ENCODE results near the gene PLCB1. TPM values are rescaled to one million over a fixed set of nuclear protein-coding genes. Genes with fewer than 3 reads are reported as not detected.

PLCB1 gene
- total RNA-seq, 1 experiment from 2014 or later: 11.3 TPM

DNA sequence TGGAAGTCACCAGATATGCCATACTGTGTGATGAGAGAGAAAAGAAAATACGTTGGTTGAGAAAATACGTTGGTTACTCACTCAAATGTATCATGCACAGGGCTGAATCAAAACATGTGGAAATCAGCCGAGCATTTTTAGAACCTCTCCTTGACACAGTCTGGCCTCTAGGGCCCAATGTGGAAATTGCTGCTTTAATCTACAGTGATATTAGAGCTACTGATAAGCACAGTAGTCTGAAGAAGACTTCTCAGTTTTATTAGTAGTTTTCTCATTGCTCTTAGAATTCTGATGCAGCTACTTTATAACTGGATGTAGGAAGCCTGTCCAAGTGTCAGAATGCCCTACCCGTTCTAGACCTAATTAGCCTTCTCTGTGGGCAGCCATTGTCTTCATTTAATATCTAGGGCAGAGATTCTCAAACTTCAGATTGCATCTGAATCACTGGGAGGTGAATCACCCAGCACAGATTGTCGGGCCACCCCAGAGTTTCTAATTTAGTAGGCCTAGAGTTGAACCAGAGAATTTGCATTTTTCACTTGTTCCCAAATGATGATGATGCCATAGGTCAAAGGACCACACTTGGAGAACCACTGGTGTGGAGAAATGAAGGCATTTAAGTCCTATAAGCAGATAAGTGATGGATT lies 229.1 kb downstream of the PLCB1 start:
- no peak for ATAC-seq
- peaks cover 20% of the 10 kb centered on the region for H3K4me1 Mint-ChIP-seq

More for the DNA sequence above, 229.1 kb downstream of the PLCB1 start:
- no peaks in the 10 kb centered on the region for H3K9me3 Mint-ChIP-seq
- H3K27ac Mint-ChIP-seq: peak overlapping the region; percentile 39; the same call in 1 of the 2 replicates
- no peak overlapping the region for H3K4me3 Mint-ChIP-seq
- no peaks in the 10 kb centered on the region for H3K27me3 Mint-ChIP-seq (ENCODE audit: low read depth)
- H3K36me3 Mint-ChIP-seq: no peaks in the 10 kb centered on the region
- ChIA-PET CTCF (interaction anchor here (0.6 to 2.1 kb wide), 2 partner anchors 360 to 1434 kb away, joined by 4 to 7 read pairs; no protein-coding TSS in a partner anchor), POLR2A (no interaction called here)
- no peak for DNase-seq (ENCODE audit: low spot score)
- TF ChIP-seq ZNF232 (CRISPR knock-in tag; IDR thresholded peaks at IDR 0.05) (no peak), CREB1 (CRISPR knock-in tag; IDR thresholded peaks at IDR 0.05) (no peak), ZNF138 (CRISPR knock-in tag; conservative IDR thresholded peaks at IDR 0.05) (no peak), NR3C1 (CRISPR knock-in tag; conservative IDR thresholded peaks at IDR 0.05; ENCODE audit: low read depth) (no peak), RORB (CRISPR knock-in tag; IDR thresholded peaks at IDR 0.05) (no peak), EMX1 (CRISPR knock-in tag; IDR thresholded peaks at IDR 0.05) (no peak), FOXP1 (CRISPR knock-in tag; IDR thresholded peaks at IDR 0.05; ENCODE audit: borderline replicate concordance) (no peak), NFE2L1 (CRISPR knock-in tag; IDR thresholded peaks at IDR 0.05) (no peak), TCF7 (CRISPR knock-in tag; IDR thresholded peaks at IDR 0.05; ENCODE audit: low read depth) (no peak), HMGA2 (CRISPR knock-in tag; IDR thresholded peaks at IDR 0.05) (no peak), SP1 (CRISPR knock-in tag; conservative IDR thresholded peaks at IDR 0.05) (no peak), NFATC4 (CRISPR knock-in tag; IDR thresholded peaks at IDR 0.05) (no peak), NR1H2 (CRISPR knock-in tag; IDR thresholded peaks at IDR 0.05) (no peak), TEAD1 (CRISPR knock-in tag; IDR thresholded peaks at IDR 0.05) (no peak)
- TF ChIP-seq, protein P1, sequence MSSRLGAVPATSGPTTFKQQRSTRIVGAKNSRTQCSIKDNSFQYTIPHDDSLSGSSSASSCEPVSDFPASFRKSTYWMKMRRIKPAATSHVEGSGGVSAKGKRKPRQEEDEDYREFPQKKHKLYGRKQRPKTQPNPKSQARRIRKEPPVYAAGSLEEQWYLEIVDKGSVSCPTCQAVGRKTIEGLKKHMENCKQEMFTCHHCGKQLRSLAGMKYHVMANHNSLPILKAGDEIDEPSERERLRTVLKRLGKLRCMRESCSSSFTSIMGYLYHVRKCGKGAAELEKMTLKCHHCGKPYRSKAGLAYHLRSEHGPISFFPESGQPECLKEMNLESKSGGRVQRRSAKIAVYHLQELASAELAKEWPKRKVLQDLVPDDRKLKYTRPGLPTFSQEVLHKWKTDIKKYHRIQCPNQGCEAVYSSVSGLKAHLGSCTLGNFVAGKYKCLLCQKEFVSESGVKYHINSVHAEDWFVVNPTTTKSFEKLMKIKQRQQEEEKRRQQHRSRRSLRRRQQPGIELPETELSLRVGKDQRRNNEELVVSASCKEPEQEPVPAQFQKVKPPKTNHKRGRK (CRISPR knock-in tag; IDR thresholded peaks at IDR 0.05; ENCODE audit: borderline replicate concordance): no peak
- TF ChIP-seq, protein P2, sequence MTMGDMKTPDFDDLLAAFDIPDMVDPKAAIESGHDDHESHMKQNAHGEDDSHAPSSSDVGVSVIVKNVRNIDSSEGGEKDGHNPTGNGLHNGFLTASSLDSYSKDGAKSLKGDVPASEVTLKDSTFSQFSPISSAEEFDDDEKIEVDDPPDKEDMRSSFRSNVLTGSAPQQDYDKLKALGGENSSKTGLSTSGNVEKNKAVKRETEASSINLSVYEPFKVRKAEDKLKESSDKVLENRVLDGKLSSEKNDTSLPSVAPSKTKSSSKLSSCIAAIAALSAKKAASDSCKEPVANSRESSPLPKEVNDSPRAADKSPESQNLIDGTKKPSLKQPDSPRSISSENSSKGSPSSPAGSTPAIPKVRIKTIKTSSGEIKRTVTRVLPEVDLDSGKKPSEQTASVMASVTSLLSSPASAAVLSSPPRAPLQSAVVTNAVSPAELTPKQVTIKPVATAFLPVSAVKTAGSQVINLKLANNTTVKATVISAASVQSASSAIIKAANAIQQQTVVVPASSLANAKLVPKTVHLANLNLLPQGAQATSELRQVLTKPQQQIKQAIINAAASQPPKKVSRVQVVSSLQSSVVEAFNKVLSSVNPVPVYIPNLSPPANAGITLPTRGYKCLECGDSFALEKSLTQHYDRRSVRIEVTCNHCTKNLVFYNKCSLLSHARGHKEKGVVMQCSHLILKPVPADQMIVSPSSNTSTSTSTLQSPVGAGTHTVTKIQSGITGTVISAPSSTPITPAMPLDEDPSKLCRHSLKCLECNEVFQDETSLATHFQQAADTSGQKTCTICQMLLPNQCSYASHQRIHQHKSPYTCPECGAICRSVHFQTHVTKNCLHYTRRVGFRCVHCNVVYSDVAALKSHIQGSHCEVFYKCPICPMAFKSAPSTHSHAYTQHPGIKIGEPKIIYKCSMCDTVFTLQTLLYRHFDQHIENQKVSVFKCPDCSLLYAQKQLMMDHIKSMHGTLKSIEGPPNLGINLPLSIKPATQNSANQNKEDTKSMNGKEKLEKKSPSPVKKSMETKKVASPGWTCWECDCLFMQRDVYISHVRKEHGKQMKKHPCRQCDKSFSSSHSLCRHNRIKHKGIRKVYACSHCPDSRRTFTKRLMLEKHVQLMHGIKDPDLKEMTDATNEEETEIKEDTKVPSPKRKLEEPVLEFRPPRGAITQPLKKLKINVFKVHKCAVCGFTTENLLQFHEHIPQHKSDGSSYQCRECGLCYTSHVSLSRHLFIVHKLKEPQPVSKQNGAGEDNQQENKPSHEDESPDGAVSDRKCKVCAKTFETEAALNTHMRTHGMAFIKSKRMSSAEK (CRISPR knock-in tag; IDR thresholded peaks at IDR 0.05; ENCODE audit: borderline replicate concordance): no peak
- TF ChIP-seq, protein P3, sequence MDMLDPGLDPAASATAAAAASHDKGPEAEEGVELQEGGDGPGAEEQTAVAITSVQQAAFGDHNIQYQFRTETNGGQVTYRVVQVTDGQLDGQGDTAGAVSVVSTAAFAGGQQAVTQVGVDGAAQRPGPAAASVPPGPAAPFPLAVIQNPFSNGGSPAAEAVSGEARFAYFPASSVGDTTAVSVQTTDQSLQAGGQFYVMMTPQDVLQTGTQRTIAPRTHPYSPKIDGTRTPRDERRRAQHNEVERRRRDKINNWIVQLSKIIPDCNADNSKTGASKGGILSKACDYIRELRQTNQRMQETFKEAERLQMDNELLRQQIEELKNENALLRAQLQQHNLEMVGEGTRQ (CRISPR knock-in tag; IDR thresholded peaks at IDR 0.05): no peak
- TF ChIP-seq, protein P4, sequence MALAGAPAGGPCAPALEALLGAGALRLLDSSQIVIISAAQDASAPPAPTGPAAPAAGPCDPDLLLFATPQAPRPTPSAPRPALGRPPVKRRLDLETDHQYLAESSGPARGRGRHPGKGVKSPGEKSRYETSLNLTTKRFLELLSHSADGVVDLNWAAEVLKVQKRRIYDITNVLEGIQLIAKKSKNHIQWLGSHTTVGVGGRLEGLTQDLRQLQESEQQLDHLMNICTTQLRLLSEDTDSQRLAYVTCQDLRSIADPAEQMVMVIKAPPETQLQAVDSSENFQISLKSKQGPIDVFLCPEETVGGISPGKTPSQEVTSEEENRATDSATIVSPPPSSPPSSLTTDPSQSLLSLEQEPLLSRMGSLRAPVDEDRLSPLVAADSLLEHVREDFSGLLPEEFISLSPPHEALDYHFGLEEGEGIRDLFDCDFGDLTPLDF (CRISPR knock-in tag; IDR thresholded peaks at IDR 0.05): no peak
- TF ChIP-seq, protein P5, sequence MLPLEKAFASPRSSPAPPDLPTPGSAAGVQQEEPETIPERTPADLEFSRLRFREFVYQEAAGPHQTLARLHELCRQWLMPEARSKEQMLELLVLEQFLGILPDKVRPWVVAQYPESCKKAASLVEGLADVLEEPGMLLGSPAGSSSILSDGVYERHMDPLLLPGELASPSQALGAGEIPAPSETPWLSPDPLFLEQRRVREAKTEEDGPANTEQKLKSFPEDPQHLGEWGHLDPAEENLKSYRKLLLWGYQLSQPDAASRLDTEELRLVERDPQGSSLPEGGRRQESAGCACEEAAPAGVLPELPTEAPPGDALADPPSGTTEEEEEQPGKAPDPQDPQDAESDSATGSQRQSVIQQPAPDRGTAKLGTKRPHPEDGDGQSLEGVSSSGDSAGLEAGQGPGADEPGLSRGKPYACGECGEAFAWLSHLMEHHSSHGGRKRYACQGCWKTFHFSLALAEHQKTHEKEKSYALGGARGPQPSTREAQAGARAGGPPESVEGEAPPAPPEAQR (CRISPR knock-in tag; IDR thresholded peaks at IDR 0.05): no peak
- TF ChIP-seq, protein P6, sequence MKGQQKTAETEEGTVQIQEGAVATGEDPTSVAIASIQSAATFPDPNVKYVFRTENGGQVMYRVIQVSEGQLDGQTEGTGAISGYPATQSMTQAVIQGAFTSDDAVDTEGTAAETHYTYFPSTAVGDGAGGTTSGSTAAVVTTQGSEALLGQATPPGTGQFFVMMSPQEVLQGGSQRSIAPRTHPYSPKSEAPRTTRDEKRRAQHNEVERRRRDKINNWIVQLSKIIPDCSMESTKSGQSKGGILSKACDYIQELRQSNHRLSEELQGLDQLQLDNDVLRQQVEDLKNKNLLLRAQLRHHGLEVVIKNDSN (CRISPR knock-in tag; IDR thresholded peaks at IDR 0.05): no peak

Data from WTC11 (cell line).